ENCODE measurements around the gene OPN1SW.

OPN1SW gene

DNA sequence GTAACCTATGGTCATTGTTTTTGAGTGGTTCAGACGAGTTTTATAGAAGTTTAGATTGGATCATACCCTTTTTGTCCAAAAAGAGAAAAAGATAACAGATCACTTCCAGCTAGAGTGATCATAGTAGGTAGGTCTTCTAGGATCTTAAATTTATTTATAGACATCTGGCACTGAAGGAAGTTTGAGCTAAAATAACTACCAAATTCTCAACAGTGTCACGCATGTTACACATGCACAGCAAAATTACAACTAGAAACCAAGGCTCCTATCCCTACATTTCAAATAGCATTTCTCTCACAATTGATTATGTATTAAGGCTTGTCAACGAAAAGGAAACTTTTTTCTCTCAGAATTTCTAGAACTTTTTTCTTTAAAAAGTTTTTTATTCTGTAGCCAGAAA, 34.1 kb downstream of the OPN1SW start:
- no peaks in the 10 kb centered on the region for H3K27me3 ChIP-seq (ENCODE audit: control insufficient read depth in 1 of 2, insufficient read depth in 2 of 2, low read length in 2 of 2)
- peaks cover 20% of the 10 kb centered on the region for H3K4me1 ChIP-seq (ENCODE audit: control insufficient read depth, insufficient read depth, low read length)
- H3K27ac ChIP-seq (ENCODE audit: low read length): no peak overlapping the region
- H3K9ac ChIP-seq (ENCODE audit: low read length in 2 of 2): no peak overlapping the region
- no peaks in the 10 kb centered on the region for H3K9me3 ChIP-seq (ENCODE audit: control insufficient read depth in 2 of 2, low read length in 2 of 2)
- no peaks in the 10 kb centered on the region for H3K36me3 ChIP-seq (ENCODE audit: control insufficient read depth in 2 of 2, insufficient read depth in 2 of 2, low read length in 2 of 2)
- H3K4me3 ChIP-seq (ENCODE audit: low read length in 2 of 2): peak overlapping the region; percentile 41 to 99

DNA sequence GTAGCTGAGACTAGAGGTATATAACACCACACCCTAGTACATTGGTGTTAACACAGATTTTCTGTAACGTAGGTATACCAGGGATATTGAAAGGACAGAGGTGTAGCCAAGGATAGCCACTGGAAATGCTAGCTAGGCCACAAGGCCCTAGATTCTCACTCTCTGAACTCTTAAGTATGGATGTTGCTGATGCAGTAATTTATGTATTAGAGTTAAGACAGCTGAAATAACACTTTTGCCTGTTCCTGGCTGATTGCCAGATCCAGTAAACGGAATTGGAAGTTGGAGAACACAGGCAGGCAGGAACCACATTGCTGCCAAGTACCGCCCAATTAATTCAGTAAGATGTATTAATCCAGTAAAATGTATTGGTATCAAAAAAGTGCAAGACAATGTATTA, 34.6 kb downstream of the OPN1SW start:
- H3K4me3 ChIP-seq (ENCODE audit: low read length in 2 of 2): peak overlapping the region; percentile 41 to 99
- no peaks in the 10 kb centered on the region for H3K27me3 ChIP-seq (ENCODE audit: control insufficient read depth in 1 of 2, insufficient read depth in 2 of 2, low read length in 2 of 2)
- peak overlapping the region in 1 of 2 donors; percentile 37 for H3K9ac ChIP-seq (ENCODE audit: low read length in 2 of 2)
- no peaks in the 10 kb centered on the region for H3K9me3 ChIP-seq (ENCODE audit: control insufficient read depth in 2 of 2, low read length in 2 of 2)
- H3K27ac ChIP-seq (ENCODE audit: low read length): no peak overlapping the region
- no peaks in the 10 kb centered on the region for H3K36me3 ChIP-seq (ENCODE audit: control insufficient read depth in 2 of 2, insufficient read depth in 2 of 2, low read length in 2 of 2)
- peaks cover 20% of the 10 kb centered on the region for H3K4me1 ChIP-seq (ENCODE audit: control insufficient read depth, insufficient read depth, low read length)

DNA sequence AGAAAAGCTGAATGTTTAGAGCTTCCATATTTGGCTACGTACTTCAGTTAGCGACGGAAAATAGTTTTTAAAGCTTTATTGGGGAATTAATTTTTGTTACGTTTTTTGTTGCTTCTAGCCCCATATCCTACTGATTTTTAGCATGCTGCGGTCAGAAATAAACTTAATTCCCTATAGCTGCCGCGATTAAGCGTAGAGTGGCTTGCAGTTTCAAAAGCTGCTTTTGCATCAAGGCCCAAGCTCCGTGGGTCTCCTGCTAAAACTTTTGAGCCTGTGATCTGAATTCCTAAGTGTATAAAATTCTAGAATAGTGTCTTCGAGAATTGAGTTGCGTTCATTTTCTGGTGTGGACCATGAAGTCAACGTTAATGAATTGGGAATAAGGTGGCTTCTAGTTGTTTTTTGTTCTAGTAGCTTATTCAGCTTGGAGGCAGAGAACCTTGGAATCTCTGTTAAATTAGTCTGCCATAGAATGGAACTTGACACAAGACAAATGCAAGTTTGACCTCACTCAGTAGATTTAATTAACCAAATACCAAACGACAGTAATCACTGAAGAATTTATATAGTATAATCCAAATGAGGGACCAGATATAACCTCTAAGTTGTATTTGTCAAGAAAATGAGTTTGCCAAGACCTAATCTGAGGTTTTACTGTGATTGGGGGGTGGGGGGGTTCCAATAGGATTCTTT, 35.5 kb downstream of the OPN1SW start:
- peak overlapping the region; percentile 96 to 99 for H3K4me3 ChIP-seq (ENCODE audit: low read length in 2 of 2)
- H3K27ac ChIP-seq (ENCODE audit: low read length): no peak overlapping the region
- peaks cover 20% of the 10 kb centered on the region for H3K4me1 ChIP-seq (ENCODE audit: control insufficient read depth, insufficient read depth, low read length)
- H3K36me3 ChIP-seq (ENCODE audit: control insufficient read depth in 2 of 2, insufficient read depth in 2 of 2, low read length in 2 of 2): no peaks in the 10 kb centered on the region
- no peaks in the 10 kb centered on the region for H3K9me3 ChIP-seq (ENCODE audit: control insufficient read depth in 2 of 2, low read length in 2 of 2)
- peak overlapping the region; percentile 94 to 95 for H3K9ac ChIP-seq (ENCODE audit: low read length in 2 of 2)
- H3K27me3 ChIP-seq (ENCODE audit: control insufficient read depth in 1 of 2, insufficient read depth in 2 of 2, low read length in 2 of 2): no peaks in the 10 kb centered on the region

DNA sequence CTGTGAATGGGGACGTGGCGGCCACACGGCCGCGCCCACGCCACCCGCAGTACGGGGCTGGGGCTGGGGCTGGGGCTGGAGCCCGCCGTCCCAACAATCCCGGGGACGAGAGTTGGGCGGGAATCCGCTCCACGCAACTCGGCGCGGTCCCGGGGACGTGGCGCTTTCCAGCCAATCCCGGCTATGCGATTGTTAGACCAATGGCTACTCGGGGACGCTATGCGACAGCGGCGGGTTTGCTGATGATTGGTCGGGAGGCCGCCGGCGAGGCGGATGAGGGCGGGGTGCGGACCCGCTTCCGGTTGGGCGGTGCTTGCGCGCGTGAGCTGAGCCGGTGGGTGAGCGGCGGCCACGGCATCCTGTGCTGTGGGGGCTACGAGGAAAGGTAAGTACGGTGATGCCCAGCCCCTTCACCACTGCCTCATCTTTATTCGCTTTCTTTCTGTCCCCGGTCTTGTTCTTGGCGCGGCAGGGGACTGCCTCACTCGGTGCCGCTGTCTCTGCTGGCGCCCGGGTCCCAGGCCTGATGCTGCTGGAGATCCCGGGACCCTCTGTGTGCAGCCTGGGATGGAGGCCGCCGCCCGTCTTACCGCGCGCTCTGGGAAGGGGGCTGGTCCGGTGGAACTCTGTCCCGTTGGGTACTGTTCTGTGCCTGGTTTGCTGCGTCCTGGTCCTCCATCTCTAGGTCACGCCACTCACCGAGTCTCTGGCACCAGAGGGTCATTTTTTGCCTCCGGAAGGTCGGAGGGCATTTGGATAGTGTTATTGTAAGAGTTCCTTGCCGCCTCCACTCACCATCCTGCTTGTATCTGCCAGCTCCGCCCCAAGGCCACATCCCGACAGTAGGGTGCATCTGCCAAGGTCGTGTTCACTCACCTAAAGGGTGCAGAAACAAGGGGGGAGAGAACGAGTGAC, 36.3 kb downstream of the OPN1SW start, which contains the start of gene CALU:
CALU (plus strand) TSS at position 312 of the 915 bp plus-strand sequence. CDS start 9,225 bp downstream, outside the sequence.
- Histone ChIP-seq H3K9me3 (ENCODE audit: control insufficient read depth in 2 of 2, low read length in 2 of 2) (no peaks in the 10 kb centered on the region), H3K27me3 (ENCODE audit: control insufficient read depth in 1 of 2, insufficient read depth in 2 of 2, low read length in 2 of 2) (no peaks in the 10 kb centered on the region), H3K9ac (ENCODE audit: low read length in 2 of 2) (peak within 1 kb of the TSS; percentile 94 to 95), H3K27ac (ENCODE audit: low read length) (peak within 1 kb of the TSS; percentile 88), H3K4me3 (ENCODE audit: low read length in 2 of 2) (peak within 1 kb of the TSS; percentile 96 to 99), H3K4me1 (ENCODE audit: control insufficient read depth, insufficient read depth, low read length) (peaks cover 20% of the 10 kb centered on the region), H3K36me3 (ENCODE audit: control insufficient read depth in 2 of 2, insufficient read depth in 2 of 2, low read length in 2 of 2) (no peaks in the 10 kb centered on the region)

DNA sequence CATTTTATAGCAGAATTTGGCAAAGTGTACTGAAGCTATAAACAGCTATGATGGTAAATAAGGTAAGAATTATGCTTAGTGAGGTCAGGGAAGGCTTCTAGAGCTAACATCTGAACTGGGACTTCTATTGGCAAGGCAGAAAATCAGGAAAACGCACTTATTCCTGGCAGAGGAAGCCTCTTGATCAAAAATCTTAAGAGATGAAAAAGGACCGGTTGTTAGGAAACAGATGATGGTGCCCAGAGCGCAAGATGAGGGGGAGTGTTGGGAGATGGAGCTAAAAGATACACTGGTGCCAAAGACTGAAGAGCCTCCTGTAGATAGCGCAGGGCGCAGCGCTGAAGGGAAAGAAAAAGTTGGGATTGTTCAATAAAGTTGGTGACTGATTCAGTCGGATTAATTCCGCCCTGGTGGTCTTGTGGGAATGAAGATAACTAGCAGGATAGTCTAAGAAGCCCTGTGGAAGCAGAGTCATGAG, 37.0 kb downstream of the OPN1SW start:
- peak overlapping the region; percentile 88 for H3K27ac ChIP-seq (ENCODE audit: low read length)
- H3K27me3 ChIP-seq (ENCODE audit: control insufficient read depth in 1 of 2, insufficient read depth in 2 of 2, low read length in 2 of 2): no peaks in the 10 kb centered on the region
- no peaks in the 10 kb centered on the region for H3K36me3 ChIP-seq (ENCODE audit: control insufficient read depth in 2 of 2, insufficient read depth in 2 of 2, low read length in 2 of 2)
- peak overlapping the region; percentile 84 to 90 for H3K9ac ChIP-seq (ENCODE audit: low read length in 2 of 2)
- H3K4me1 ChIP-seq (ENCODE audit: control insufficient read depth, insufficient read depth, low read length): peaks cover 20% of the 10 kb centered on the region
- H3K4me3 ChIP-seq (ENCODE audit: low read length in 2 of 2): peak overlapping the region; percentile 82 to 99
- H3K9me3 ChIP-seq (ENCODE audit: control insufficient read depth in 2 of 2, low read length in 2 of 2): no peaks in the 10 kb centered on the region

DNA sequence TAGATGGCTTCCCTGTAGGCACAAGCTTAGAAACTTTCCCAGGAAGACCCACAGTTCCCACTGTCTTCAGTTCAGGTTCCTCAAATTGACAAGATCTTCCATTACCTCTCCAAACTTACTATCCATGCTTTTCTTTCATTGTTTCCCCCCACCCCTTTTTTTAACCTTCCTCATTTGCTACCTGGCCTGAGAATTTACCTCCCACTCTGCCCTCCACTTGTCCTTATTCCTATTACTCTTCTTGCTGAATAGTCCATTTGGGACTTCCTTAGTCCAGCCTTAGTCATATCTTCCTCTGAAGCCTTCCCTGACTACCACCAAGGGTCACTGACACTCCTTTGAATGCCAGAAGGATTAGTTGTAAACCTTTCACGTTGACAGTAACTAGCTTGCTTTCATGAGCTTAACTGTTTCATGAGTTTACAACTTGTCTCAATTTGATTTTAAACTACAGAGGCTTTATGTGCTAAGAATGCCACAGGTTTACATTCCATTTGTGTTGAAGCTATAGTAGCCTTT, 37.7 kb downstream of the OPN1SW start:
- peaks cover 18% of the 10 kb centered on the region for H3K4me1 ChIP-seq (ENCODE audit: control insufficient read depth, insufficient read depth, low read length)
- H3K36me3 ChIP-seq (ENCODE audit: control insufficient read depth in 2 of 2, insufficient read depth in 2 of 2, low read length in 2 of 2): no peaks in the 10 kb centered on the region
- peak overlapping the region; percentile 88 for H3K27ac ChIP-seq (ENCODE audit: low read length)
- peak overlapping the region in 1 of 2 donors; percentile 84 for H3K9ac ChIP-seq (ENCODE audit: low read length in 2 of 2)
- no peaks in the 10 kb centered on the region for H3K27me3 ChIP-seq (ENCODE audit: control insufficient read depth in 1 of 2, insufficient read depth in 2 of 2, low read length in 2 of 2)
- H3K9me3 ChIP-seq (ENCODE audit: control insufficient read depth in 2 of 2, low read length in 2 of 2): no peaks in the 10 kb centered on the region
- H3K4me3 ChIP-seq (ENCODE audit: low read length in 2 of 2): peak overlapping the region in 1 of 2 donors; percentile 82

DNA sequence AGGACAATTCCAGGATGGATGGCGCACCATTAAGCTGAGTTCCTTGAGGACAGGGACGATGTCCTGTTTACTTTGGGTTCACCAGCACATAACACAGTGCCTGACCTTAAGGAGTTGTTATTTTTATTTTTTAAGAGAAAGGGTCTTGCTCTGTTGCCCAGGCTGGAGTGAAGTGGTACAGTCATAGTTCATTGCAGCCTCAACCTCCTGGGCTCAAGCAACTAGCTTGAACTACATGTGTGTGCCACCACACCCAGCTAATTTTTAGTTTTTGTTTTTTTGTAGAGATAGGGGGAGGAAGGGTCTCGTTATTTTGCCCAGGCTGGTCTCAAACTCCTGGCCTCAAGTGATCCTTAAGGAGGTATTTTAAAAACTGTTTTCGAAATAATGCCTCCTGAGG, 38.2 kb downstream of the OPN1SW start:
- no peak overlapping the region for H3K9ac ChIP-seq (ENCODE audit: low read length in 2 of 2)
- H3K9me3 ChIP-seq (ENCODE audit: control insufficient read depth in 2 of 2, low read length in 2 of 2): no peaks in the 10 kb centered on the region
- H3K27me3 ChIP-seq (ENCODE audit: control insufficient read depth in 1 of 2, insufficient read depth in 2 of 2, low read length in 2 of 2): no peaks in the 10 kb centered on the region
- H3K27ac ChIP-seq (ENCODE audit: low read length): peak overlapping the region; percentile 88
- H3K4me3 ChIP-seq (ENCODE audit: low read length in 2 of 2): peak overlapping the region in 1 of 2 donors; percentile 9
- no peaks in the 10 kb centered on the region for H3K36me3 ChIP-seq (ENCODE audit: control insufficient read depth in 2 of 2, insufficient read depth in 2 of 2, low read length in 2 of 2)
- peaks cover 18% of the 10 kb centered on the region for H3K4me1 ChIP-seq (ENCODE audit: control insufficient read depth, insufficient read depth, low read length)

DNA sequence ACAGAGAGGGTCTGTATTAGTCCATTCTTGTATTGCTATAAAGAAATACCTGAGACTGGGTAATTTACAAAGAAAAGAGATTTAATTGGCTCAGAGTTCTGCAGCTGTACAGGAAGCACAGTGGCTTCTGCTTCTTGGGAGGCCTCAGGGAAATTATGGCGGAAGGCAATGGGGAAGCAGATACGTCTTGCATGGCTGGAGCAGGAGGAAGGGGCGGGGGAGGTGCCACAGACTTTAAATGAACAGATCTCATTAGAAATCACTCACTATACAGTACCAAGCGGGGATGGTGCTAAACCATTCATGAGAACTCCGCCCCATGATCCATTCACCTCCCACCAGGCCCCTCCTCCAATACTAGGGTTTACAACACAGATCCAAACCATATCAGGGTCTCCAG, 40.2 kb downstream of the OPN1SW start:
- H3K4me1 ChIP-seq (ENCODE audit: control insufficient read depth, insufficient read depth, low read length): peaks cover 10% of the 10 kb centered on the region
- H3K9me3 ChIP-seq (ENCODE audit: control insufficient read depth in 2 of 2, low read length in 2 of 2): no peaks in the 10 kb centered on the region
- H3K36me3 ChIP-seq (ENCODE audit: control insufficient read depth in 2 of 2, insufficient read depth in 2 of 2, low read length in 2 of 2): no peaks in the 10 kb centered on the region
- H3K9ac ChIP-seq (ENCODE audit: low read length in 2 of 2): no peak overlapping the region
- H3K4me3 ChIP-seq (ENCODE audit: low read length in 2 of 2): no peak overlapping the region
- H3K27ac ChIP-seq (ENCODE audit: low read length): no peak overlapping the region
- H3K27me3 ChIP-seq (ENCODE audit: control insufficient read depth in 1 of 2, insufficient read depth in 2 of 2, low read length in 2 of 2): no peaks in the 10 kb centered on the region

DNA sequence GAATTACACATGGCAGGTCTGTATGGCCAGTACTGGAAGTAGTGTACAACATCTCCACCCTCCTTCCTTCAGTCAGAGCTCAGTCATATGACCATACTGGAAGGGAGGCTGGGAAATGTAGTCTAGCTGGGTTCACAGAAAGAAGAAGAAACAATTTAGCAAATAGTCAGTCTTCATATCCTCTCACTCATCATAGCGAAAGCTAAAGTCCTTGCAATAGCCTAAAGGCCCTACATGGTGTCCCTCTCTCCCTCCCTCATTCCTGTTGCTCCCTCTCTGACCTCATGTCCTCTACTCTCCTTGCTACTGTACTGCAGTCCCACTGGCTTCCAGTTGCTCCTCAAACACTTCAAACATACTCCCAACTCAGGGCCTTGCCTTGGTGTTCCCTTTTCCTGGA, 40.7 kb downstream of the OPN1SW start:
- H3K9me3 ChIP-seq (ENCODE audit: control insufficient read depth in 2 of 2, low read length in 2 of 2): no peaks in the 10 kb centered on the region
- H3K36me3 ChIP-seq (ENCODE audit: control insufficient read depth in 2 of 2, insufficient read depth in 2 of 2, low read length in 2 of 2): no peaks in the 10 kb centered on the region
- H3K9ac ChIP-seq (ENCODE audit: low read length in 2 of 2): no peak overlapping the region
- H3K4me3 ChIP-seq (ENCODE audit: low read length in 2 of 2): no peak overlapping the region
- no peak overlapping the region for H3K27ac ChIP-seq (ENCODE audit: low read length)
- H3K27me3 ChIP-seq (ENCODE audit: control insufficient read depth in 1 of 2, insufficient read depth in 2 of 2, low read length in 2 of 2): no peaks in the 10 kb centered on the region
- H3K4me1 ChIP-seq (ENCODE audit: control insufficient read depth, insufficient read depth, low read length): peaks cover 4% of the 10 kb centered on the region

DNA sequence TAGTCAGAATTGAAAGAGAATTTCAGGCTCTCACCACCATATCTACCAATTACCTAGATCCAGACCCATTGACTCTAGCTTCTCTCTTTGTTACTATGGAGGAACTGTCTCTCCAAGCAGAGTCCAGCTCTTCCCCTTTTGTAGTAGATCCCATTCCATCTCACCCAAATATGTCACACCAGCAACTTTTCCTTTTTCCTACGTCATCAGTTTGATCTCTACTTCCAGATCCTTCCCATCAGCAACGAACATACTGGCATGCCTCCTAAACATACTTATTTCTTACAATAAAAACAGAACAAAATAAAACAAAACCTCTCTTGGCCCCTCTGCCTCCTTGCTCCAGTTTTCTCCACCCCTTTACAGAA, 42.3 kb downstream of the OPN1SW start:
- Histone ChIP-seq H3K27me3 (ENCODE audit: control insufficient read depth in 1 of 2, insufficient read depth in 2 of 2, low read length in 2 of 2) (no peaks in the 10 kb centered on the region), H3K9me3 (ENCODE audit: control insufficient read depth in 2 of 2, low read length in 2 of 2) (no peaks in the 10 kb centered on the region), H3K27ac (ENCODE audit: low read length) (no peak overlapping the region), H3K4me1 (ENCODE audit: control insufficient read depth, insufficient read depth, low read length) (peaks cover under 1% of the 10 kb centered on the region), H3K9ac (ENCODE audit: low read length in 2 of 2) (no peak overlapping the region), H3K36me3 (ENCODE audit: control insufficient read depth in 2 of 2, insufficient read depth in 2 of 2, low read length in 2 of 2) (no peaks in the 10 kb centered on the region), H3K4me3 (ENCODE audit: low read length in 2 of 2) (no peak overlapping the region)
